Measurements from ENCODE around the gene TEX19. TPM values are rescaled to one million over a fixed set of nuclear protein-coding genes. Genes with fewer than 3 reads are reported as not detected.

The TEX19 gene
- total RNA-seq, 2 donors from 2014 or later, result 10.6 TPM; not detected in 1

DNA sequence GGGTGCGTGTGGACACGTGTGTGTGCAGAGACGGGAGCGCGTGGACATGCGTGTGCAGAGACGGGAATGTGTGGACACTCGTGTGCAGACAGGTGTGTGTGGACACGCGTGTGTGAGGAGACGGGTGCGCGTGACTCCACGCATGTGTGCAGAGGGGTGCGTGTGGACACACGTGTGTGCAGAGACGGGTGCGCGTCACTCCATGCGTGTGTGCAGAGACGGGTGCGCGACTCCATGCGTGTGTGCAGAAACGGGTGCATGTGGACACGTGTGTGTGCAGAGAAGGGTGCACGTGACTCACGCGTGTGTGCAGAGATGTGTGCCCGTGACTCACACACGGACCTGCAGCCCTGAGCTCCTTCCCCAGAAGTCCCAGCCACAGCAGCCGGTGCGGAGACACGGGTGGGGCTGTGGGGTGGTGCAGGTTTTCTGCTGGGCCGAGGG lies 39.4 kb upstream of the TEX19 start:
- Histone ChIP-seq H3K9me3 (no peaks in the 10 kb centered on the region), H3K4me1 (replicated peaks) (no peaks in the 10 kb centered on the region), H3K36me3 (no peaks in the 10 kb centered on the region), H3K4me3 (no peak overlapping the region), H3K27ac (no peak overlapping the region), H3K27me3 (replicated peaks; ENCODE audit: insufficient read depth) (peaks cover 2% of the 10 kb centered on the region)
- no peak for DNase-seq (ENCODE audit: low spot score)
- intact Hi-C loops (cut with DNase I), result loop anchor here (5.0 kb wide), 1 partner anchor 112 kb away; no protein-coding TSS in a partner anchor
- TF ChIP-seq POLR2AphosphoS5 (IDR thresholded peaks at IDR 0.05), result no peak
- TF ChIP-seq, protein P1, sequence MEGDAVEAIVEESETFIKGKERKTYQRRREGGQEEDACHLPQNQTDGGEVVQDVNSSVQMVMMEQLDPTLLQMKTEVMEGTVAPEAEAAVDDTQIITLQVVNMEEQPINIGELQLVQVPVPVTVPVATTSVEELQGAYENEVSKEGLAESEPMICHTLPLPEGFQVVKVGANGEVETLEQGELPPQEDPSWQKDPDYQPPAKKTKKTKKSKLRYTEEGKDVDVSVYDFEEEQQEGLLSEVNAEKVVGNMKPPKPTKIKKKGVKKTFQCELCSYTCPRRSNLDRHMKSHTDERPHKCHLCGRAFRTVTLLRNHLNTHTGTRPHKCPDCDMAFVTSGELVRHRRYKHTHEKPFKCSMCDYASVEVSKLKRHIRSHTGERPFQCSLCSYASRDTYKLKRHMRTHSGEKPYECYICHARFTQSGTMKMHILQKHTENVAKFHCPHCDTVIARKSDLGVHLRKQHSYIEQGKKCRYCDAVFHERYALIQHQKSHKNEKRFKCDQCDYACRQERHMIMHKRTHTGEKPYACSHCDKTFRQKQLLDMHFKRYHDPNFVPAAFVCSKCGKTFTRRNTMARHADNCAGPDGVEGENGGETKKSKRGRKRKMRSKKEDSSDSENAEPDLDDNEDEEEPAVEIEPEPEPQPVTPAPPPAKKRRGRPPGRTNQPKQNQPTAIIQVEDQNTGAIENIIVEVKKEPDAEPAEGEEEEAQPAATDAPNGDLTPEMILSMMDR (IDR thresholded peaks at IDR 0.05), result no peak
- no peak for TF ChIP-seq POLR2A (IDR thresholded peaks at IDR 0.05)
- 91% methylated on average over 35 of the region's 35 CpGs for WGBS

DNA sequence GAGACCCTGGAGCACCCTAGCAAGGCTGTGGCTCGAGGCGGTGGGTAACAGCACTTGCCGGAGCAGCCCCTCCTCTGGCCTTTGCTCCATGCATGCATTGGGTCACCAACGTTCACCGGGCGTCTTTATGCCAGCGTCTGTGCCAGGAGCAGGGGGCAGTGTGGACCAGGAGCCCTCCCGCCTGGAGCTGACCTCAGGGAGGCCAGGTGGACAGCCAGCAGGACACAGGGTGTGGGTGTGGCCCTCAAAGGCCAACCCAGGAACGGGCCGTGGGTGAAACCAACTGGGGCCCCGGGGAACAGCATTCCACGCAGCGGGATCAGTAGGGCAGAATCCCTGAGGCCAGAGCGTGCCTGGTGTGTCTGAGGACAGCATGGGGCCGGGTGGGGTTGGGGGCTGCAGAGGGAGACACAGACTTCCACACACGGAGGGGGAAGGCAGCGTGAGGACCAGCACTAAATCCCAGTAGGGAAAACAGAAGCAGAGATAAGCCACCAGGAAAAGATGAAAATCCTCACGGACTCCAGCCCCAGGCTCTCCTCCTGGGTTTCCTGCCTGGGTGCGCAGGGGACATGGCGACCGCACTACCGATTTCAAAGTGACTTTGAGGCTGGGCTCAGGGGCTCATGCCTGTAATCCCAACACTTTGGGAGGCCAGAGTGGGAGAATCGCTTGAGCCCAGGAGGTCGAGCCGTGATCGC lies 38.8 kb upstream of the TEX19 start:
- H3K27me3 ChIP-seq (replicated peaks; ENCODE audit: insufficient read depth), result peaks cover under 1% of the 10 kb centered on the region
- WGBS, result 78% methylated on average over 26 of the region's 26 CpGs
- no peaks in the 10 kb centered on the region for H3K36me3 ChIP-seq
- H3K27ac ChIP-seq, result no peak overlapping the region
- TF ChIP-seq POLR2A (IDR thresholded peaks at IDR 0.05), result no peak
- TF ChIP-seq, protein P1 (IDR thresholded peaks at IDR 0.05), result no peak
- no peak for TF ChIP-seq POLR2AphosphoS5 (IDR thresholded peaks at IDR 0.05)
- no peak for DNase-seq (ENCODE audit: low spot score)
- H3K9me3 ChIP-seq, result no peaks in the 10 kb centered on the region
- H3K4me1 ChIP-seq (replicated peaks), result no peaks in the 10 kb centered on the region
- H3K4me3 ChIP-seq, result no peak overlapping the region
- intact Hi-C loops (cut with DNase I), result loop anchor here (5.0 kb wide), 1 partner anchor 113 kb away; no protein-coding TSS in a partner anchor

DNA sequence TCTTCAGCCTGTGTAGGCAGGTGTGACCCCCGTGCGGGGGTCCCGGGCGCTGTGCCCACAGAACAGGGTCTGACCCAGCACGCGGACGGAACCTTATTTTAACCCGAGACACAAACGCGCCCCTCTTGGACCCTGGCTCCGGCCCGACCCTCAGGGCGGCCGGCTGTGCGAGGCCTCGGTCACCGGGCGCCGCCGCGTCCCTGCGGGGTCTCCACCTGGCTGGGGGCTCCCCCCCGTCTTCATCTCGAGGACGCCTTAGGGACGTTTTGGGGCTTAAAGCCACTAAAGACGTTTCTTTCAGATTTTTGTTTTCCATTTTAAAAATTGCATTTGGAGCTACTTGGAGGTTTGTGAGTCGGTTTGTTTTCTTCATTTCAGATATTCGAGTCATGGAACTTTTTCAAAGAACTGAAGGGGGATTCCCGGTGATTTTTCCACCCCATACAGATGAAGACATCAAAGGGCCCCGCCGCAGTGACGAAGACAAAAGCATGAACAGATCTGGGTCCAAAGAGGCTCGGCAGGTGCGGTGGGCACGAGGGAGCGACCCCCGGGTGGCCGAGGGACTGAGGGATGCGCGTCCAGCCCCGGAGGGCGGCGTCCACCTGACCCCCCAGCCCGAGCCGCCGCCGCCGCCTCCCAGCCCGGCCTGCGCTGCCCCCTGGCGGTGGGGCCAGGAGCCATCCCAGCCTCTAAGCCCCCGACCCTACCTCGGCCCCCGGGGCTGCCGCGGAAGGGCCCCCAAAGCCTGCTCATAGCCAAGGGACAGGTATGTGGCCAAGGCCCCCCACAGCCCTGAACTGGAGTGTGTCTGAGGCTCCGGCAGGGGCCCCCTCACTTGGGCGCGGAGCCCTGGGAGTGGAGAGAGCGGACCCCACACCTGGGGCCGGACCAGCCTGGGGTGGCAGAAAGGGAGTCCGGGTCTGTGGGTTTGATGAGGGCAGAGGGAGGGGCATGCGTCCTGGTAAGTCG lies 37.8 kb upstream of the TEX19 start:
- TF ChIP-seq POLR2AphosphoS5 (IDR thresholded peaks at IDR 0.05), result no peak
- TF ChIP-seq, protein P1 (IDR thresholded peaks at IDR 0.05), result peak; percentile 95 to 99 (median 98)
- 45% methylated on average over 65 of the region's 65 CpGs for WGBS
- Histone ChIP-seq H3K27ac (no peak overlapping the region), H3K4me3 (no peak overlapping the region), H3K27me3 (replicated peaks; ENCODE audit: insufficient read depth) (no peaks in the 10 kb centered on the region), H3K36me3 (no peaks in the 10 kb centered on the region), H3K9me3 (no peaks in the 10 kb centered on the region), H3K4me1 (replicated peaks) (no peaks in the 10 kb centered on the region)
- intact Hi-C loops (cut with DNase I), result loop anchor here (5.0 kb wide), 1 partner anchor 114 kb away; no protein-coding TSS in a partner anchor
- DNase-seq (ENCODE audit: low spot score), result no peak

DNA sequence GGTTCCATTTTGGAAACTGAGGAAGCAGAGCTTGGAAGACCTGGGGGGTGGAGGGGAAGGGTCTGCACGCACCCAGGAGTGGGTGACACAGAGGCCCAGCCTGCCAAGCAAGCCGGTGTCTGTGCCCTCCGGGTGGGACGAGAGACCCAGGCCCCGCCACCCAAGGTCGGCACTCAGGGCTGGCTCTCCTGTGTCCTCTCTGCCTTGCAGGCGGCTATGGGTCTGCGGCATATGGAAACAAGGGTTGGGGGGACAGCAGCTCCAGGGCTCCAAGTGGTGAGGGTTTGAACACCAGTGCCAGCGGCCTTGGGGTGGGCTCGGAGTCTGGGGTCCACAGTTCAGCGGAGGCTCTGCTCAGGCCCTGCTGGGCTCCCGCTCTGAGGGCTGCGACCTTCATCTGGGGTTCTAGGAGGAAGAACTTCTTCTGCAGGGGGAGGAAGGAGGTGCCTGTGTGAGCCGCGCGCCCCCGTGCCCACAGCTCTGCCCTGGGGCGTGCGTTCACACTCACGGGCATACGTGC lies 37.0 kb upstream of the TEX19 start:
- no peaks in the 10 kb centered on the region for H3K9me3 ChIP-seq
- DNase-seq (ENCODE audit: low spot score), result no peak
- no peak overlapping the region for H3K27ac ChIP-seq
- no peak for TF ChIP-seq POLR2AphosphoS5 (IDR thresholded peaks at IDR 0.05)
- TF ChIP-seq, protein P1 (IDR thresholded peaks at IDR 0.05), result no peak
- no peak for TF ChIP-seq POLR2A (IDR thresholded peaks at IDR 0.05)
- no peaks in the 10 kb centered on the region for H3K36me3 ChIP-seq
- H3K4me1 ChIP-seq (replicated peaks), result no peaks in the 10 kb centered on the region
- 85% methylated on average over 21 of the region's 21 CpGs for WGBS
- intact Hi-C loops (cut with DNase I), result loop anchor here (2.0 to 5.0 kb wide), 2 partner anchors 77 to 115 kb away; no protein-coding TSS in a partner anchor
- no peaks in the 10 kb centered on the region for H3K27me3 ChIP-seq (replicated peaks; ENCODE audit: insufficient read depth)
- no peak overlapping the region for H3K4me3 ChIP-seq

All from prostate gland (tissue), 2 donors.